Activated naive CD4-positive, alpha-beta T cell treated with anti-CD3 and anti-CD28 coated beads, Interleukin-2, amount 10 ng/mL, durations not matched to agents 7 days and 5 days (primary cell): Measurements from ENCODE around the gene CPM.
A peak's percentile ranks its signal among the peaks of the same experiment; 100 is the strongest.
"Not testable (repeated sequence)": the region's sequence is repeated elsewhere in the genome, so short reads cannot be mapped to it uniquely, and the experiment has no call there.

Source experiments
- CTCF ChIA-PET: fragments of 350-600 bp; sonication (Branson Sonifier 250); formaldehyde crosslinking; loops from one replicate; lab custom pipeline; 2021; ENCODE audit warnings: antibody characterized with exemption; lab: Charles Lee
- DNase-seq: peaks from one replicate; pipeline ENCODE4 v3.0.0-alpha.2; 2020
- H3K27ac Mint-ChIP-seq: one replicate; pipeline ENCODE4 v1.8.0; 2021; ENCODE audit warnings: mild to moderate bottlenecking, moderate library complexity, mixed read lengths
- H3K27me3 Mint-ChIP-seq: one replicate; pipeline ENCODE4 v1.8.0; 2021; ENCODE audit warnings: mild to moderate bottlenecking, mixed read lengths
- H3K36me3 Mint-ChIP-seq: one replicate; pipeline ENCODE4 v1.8.0; 2021; ENCODE audit warnings: mixed read lengths
- H3K4me1 Mint-ChIP-seq: one replicate; pipeline ENCODE4 v1.8.0; 2021; ENCODE audit warnings: mixed read lengths
- H3K4me3 Mint-ChIP-seq: one replicate; pipeline ENCODE4 v1.8.0; 2021; ENCODE audit warnings: mild to moderate bottlenecking, moderate library complexity, mixed read lengths
- H3K9me3 Mint-ChIP-seq: one replicate; pipeline ENCODE4 v1.8.0; 2021; ENCODE audit warnings: mixed read lengths

The CPM gene

DNA sequence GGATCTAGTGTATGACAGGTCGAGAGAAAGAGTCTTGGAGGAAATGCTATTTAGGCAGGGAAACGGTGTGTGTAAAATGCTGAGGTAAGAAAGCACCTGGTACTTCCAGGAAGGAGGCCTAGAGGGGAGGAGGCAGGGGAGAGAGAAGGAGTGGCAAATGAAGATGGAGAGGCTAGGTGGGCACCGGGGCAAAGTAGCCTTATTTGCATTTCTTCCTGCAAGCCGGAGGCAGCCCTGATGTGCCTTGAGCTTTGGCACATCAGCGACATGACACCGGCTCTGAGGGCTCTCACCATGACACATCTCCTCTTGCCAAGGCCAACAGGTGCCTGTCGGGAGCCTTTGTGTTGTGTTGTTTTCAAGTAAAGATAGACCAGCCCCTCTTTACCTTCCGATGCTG is 61.6 kb downstream of the CPM start:
- Mint-ChIP-seq H3K9me3 (no peaks in the 10 kb centered on the region), H3K27me3 (peaks cover 1% of the 10 kb centered on the region), H3K27ac (no peak overlapping the region), H3K4me3 (no peak overlapping the region), H3K4me1 (peaks cover 3% of the 10 kb centered on the region), H3K36me3 (no peaks in the 10 kb centered on the region)
- DNase-seq: no peak
- CTCF ChIA-PET: interaction anchor here (6.9 kb wide), 1 partner anchor 199 kb away, joined by 39 read pairs; no protein-coding TSS in a partner anchor

- CTCF ChIA-PET: interaction anchor here (0.6 to 6.9 kb wide), 2 partner anchors 40 to 200 kb away, joined by 3 to 39 read pairs; no protein-coding TSS in a partner anchor
- H3K4me3 Mint-ChIP-seq: no peak overlapping the region
- H3K4me1 Mint-ChIP-seq: peaks cover 2% of the 10 kb centered on the region
- H3K36me3 Mint-ChIP-seq: no peaks in the 10 kb centered on the region
- no peaks in the 10 kb centered on the region for H3K9me3 Mint-ChIP-seq
- no peak for DNase-seq
- no peaks in the 10 kb centered on the region for H3K27me3 Mint-ChIP-seq
- H3K27ac Mint-ChIP-seq: no peak overlapping the region
Measured at GRCh38 chr12:68870443-68870842, 62.5 kb downstream of the CPM start.

GRCh38 chr12:68870011-68870410 is 63.0 kb downstream of the CPM start:
- Mint-ChIP-seq H3K9me3 (no peaks in the 10 kb centered on the region), H3K27ac (no peak overlapping the region), H3K27me3 (no peaks in the 10 kb centered on the region), H3K4me1 (peaks cover 2% of the 10 kb centered on the region), H3K36me3 (no peaks in the 10 kb centered on the region), H3K4me3 (no peak overlapping the region)
- no peak for DNase-seq
- CTCF ChIA-PET: interaction anchor here (1.0 to 6.9 kb wide), 2 partner anchors 195 to 200 kb away, joined by 4 to 39 read pairs; no protein-coding TSS in a partner anchor

GRCh38 chr12:68868043-68868790 is 64.8 kb downstream of the CPM start:
- H3K36me3 Mint-ChIP-seq: no peaks in the 10 kb centered on the region
- DNase-seq: no peak
- no peak overlapping the region for H3K27ac Mint-ChIP-seq
- no peak overlapping the region for H3K4me3 Mint-ChIP-seq
- H3K9me3 Mint-ChIP-seq: no peaks in the 10 kb centered on the region
- CTCF ChIA-PET: interaction anchor here (1.0 to 6.9 kb wide), 4 partner anchors 12 to 286 kb away, joined by 3 to 39 read pairs (median 4); no protein-coding TSS in a partner anchor
- no peaks in the 10 kb centered on the region for H3K27me3 Mint-ChIP-seq
- peaks cover 2% of the 10 kb centered on the region for H3K4me1 Mint-ChIP-seq

DNA sequence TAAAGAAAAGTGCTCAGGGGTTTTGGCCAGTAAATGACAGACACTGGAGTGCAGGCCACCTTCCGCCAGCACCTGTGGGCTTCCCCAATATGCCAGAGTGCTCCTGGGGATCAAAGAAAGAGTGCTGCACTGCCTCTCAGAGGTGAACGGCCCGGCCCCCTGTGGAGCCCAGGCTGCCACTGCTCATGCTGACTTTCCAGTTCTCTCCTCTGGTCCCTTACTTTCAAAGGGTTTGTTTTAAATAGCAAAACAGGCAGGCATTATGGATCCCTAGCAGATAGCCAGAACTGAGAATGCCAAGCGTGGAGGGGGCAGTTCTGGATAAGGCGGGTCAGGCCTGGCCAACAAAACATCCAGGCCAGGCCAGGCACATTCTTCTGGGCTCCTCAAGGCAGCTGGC is 65.4 kb downstream of the CPM start:
- no peak for DNase-seq
- H3K9me3 Mint-ChIP-seq: no peaks in the 10 kb centered on the region
- no peaks in the 10 kb centered on the region for H3K36me3 Mint-ChIP-seq

GRCh38 chr12:68866950-68867349 is 66.0 kb downstream of the CPM start:
- Mint-ChIP-seq H3K27ac (no peak overlapping the region), H3K4me3 (no peak overlapping the region), H3K9me3 (no peaks in the 10 kb centered on the region), H3K36me3 (no peaks in the 10 kb centered on the region), H3K4me1 (peaks cover 2% of the 10 kb centered on the region), H3K27me3 (no peaks in the 10 kb centered on the region)
- no peak for DNase-seq
- CTCF ChIA-PET: interaction anchor here (1.0 to 6.9 kb wide), 2 partner anchors 131 to 203 kb away, joined by 3 to 39 read pairs; no protein-coding TSS in a partner anchor

More for the DNA sequence above, 65.4 kb downstream of the CPM start:
- Mint-ChIP-seq H3K27me3 (no peaks in the 10 kb centered on the region), H3K4me1 (peaks cover 2% of the 10 kb centered on the region), H3K27ac (no peak overlapping the region), H3K4me3 (no peak overlapping the region)
- CTCF ChIA-PET: interaction anchor here (1.0 to 6.9 kb wide), 4 partner anchors 13 to 287 kb away, joined by 3 to 39 read pairs (median 3); no protein-coding TSS in a partner anchor

- Mint-ChIP-seq H3K4me1 (no peaks in the 10 kb centered on the region), H3K36me3 (no peaks in the 10 kb centered on the region), H3K9me3 (no peaks in the 10 kb centered on the region), H3K4me3 (no peak overlapping the region), H3K27ac (no peak overlapping the region), H3K27me3 (no peaks in the 10 kb centered on the region)
- CTCF ChIA-PET: interaction anchor here (1.2 to 1.9 kb wide), 3 partner anchors 15 to 292 kb away, joined by 3 to 6 read pairs (median 4); no protein-coding TSS in a partner anchor
- no peak for DNase-seq
Measured at GRCh38 chr12:68865399-68866164, 67.4 kb downstream of the CPM start.

- CTCF ChIA-PET: interaction anchor here (0.7 to 1.9 kb wide), 6 partner anchors 13 to 293 kb away, joined by 3 to 6 read pairs (median 4); no protein-coding TSS in a partner anchor
- Mint-ChIP-seq H3K4me1 (no peaks in the 10 kb centered on the region), H3K27ac (no peak overlapping the region), H3K36me3 (no peaks in the 10 kb centered on the region), H3K9me3 (no peaks in the 10 kb centered on the region), H3K4me3 (no peak overlapping the region), H3K27me3 (no peaks in the 10 kb centered on the region)
- no peak for DNase-seq
Measured at GRCh38 chr12:68864604-68865003, 68.4 kb downstream of the CPM start.

GRCh38 chr12:68863886-68864454 is 69.0 kb downstream of the CPM start:
- not testable (repeated sequence) for H3K27me3 Mint-ChIP-seq, H3K36me3 Mint-ChIP-seq, H3K27ac Mint-ChIP-seq, H3K4me1 Mint-ChIP-seq, H3K9me3 Mint-ChIP-seq, H3K4me3 Mint-ChIP-seq
- CTCF ChIA-PET: interaction anchor here (0.7 to 1.9 kb wide), 4 partner anchors 16 to 206 kb away, joined by 3 to 6 read pairs (median 4); no protein-coding TSS in a partner anchor
- DNase-seq: peak; percentile 44

DNA sequence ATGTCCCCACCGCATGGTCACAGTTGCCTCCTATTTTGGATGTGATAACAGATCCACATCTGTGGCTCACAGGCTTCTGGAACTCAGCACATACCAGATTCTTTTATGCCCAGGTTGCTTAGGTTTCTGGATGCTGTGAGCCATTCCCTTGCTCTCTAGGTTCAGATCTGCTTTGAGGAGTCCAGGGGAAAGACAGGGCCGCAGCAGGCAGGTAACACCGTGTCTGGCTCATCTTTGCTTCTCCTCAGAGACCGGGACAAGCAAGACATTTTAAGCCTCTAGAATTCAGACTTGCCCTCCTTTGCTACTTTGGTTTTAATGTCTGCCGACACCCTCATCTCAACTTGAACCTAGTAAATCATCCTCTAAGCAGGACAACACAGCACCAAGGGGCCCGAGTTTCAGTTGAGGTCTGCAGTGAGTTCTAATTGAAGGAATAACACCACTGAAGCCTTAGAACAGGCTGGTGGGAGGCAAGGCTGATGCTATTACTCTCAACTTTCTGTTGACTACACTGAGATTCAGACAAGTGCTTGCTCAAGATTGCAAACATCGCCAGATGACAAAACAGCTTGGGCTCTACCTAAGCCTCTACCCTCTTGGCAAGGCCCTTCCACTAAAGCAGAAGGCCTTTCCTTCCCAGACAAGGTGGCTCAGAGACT is 69.7 kb downstream of the CPM start:
- H3K4me1 Mint-ChIP-seq: no peaks in the 10 kb centered on the region
- no peaks in the 10 kb centered on the region for H3K36me3 Mint-ChIP-seq
- H3K27me3 Mint-ChIP-seq: no peaks in the 10 kb centered on the region
- no peaks in the 10 kb centered on the region for H3K9me3 Mint-ChIP-seq
- no peak overlapping the region for H3K27ac Mint-ChIP-seq
- CTCF ChIA-PET: interaction anchor here (1.1 to 1.2 kb wide), 2 partner anchors 33 to 206 kb away, joined by 3 to 9 read pairs; no protein-coding TSS in a partner anchor
- no peak overlapping the region for H3K4me3 Mint-ChIP-seq
- no peak for DNase-seq

DNA sequence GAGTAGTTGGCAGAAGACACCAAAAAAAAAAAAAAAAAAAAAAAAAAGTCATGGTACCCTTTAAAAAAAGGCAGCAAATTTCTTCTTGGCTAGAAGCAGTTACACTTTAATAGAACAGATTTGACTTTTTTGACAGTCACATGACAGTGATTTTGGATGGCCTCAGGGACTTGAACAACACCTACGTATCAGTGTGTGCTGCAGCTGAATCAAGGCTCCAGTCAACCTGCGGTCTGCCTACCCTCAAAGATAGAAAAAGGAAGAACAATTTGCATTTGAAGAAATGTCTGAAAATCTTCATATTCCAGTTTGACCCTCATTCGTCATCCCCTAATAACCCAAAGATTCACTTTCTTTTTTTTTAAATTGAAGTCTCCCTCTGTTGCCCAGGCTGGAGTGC is 71.1 kb downstream of the CPM start:
- no peaks in the 10 kb centered on the region for H3K4me1 Mint-ChIP-seq
- H3K27me3 Mint-ChIP-seq: no peaks in the 10 kb centered on the region
- CTCF ChIA-PET: interaction anchor here (1.1 kb wide), 1 partner anchor 11 kb away, joined by 3 read pairs; no protein-coding TSS in a partner anchor
- no peak overlapping the region for H3K4me3 Mint-ChIP-seq
- no peaks in the 10 kb centered on the region for H3K36me3 Mint-ChIP-seq
- H3K9me3 Mint-ChIP-seq: no peaks in the 10 kb centered on the region
- no peak for DNase-seq
- no peak overlapping the region for H3K27ac Mint-ChIP-seq

- no peaks in the 10 kb centered on the region for H3K36me3 Mint-ChIP-seq
- CTCF ChIA-PET: interaction anchor here (1.2 kb wide), 1 partner anchor 398 kb away, joined by 3 read pairs; no protein-coding TSS in a partner anchor
- DNase-seq: no peak
- H3K4me3 Mint-ChIP-seq: no peak overlapping the region
- no peaks in the 10 kb centered on the region for H3K4me1 Mint-ChIP-seq
- no peaks in the 10 kb centered on the region for H3K9me3 Mint-ChIP-seq
- H3K27ac Mint-ChIP-seq: no peak overlapping the region
- H3K27me3 Mint-ChIP-seq: no peaks in the 10 kb centered on the region
Measured at GRCh38 chr12:68856510-68856909, 76.5 kb downstream of the CPM start.

- Mint-ChIP-seq H3K27ac (no peak overlapping the region), H3K9me3 (no peaks in the 10 kb centered on the region), H3K4me3 (no peak overlapping the region), H3K4me1 (no peaks in the 10 kb centered on the region), H3K27me3 (no peaks in the 10 kb centered on the region), H3K36me3 (no peaks in the 10 kb centered on the region)
- no peak for DNase-seq
- CTCF ChIA-PET: interaction anchor here (1.2 kb wide), 1 partner anchor 399 kb away, joined by 3 read pairs; no protein-coding TSS in a partner anchor
Measured at GRCh38 chr12:68855771-68856170, 77.2 kb downstream of the CPM start.
